DMS153 treated with DMSO at 0.1 percent for 48 hours (cell line): ENCODE measurements around the gene PLP2.
"Not testable (repeated sequence)": the region's sequence is repeated elsewhere in the genome, so short reads cannot be mapped to it uniquely, and the experiment has no call there.

Source experiments
- DNase-seq: peaks from one replicate; lab custom pipeline; 2025; ENCODE audit not compliant: unreplicated experiment; lab: John Stamatoyannopoulos, UW

Gene PLP2, protein sequence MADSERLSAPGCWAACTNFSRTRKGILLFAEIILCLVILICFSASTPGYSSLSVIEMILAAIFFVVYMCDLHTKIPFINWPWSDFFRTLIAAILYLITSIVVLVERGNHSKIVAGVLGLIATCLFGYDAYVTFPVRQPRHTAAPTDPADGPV

DNA sequence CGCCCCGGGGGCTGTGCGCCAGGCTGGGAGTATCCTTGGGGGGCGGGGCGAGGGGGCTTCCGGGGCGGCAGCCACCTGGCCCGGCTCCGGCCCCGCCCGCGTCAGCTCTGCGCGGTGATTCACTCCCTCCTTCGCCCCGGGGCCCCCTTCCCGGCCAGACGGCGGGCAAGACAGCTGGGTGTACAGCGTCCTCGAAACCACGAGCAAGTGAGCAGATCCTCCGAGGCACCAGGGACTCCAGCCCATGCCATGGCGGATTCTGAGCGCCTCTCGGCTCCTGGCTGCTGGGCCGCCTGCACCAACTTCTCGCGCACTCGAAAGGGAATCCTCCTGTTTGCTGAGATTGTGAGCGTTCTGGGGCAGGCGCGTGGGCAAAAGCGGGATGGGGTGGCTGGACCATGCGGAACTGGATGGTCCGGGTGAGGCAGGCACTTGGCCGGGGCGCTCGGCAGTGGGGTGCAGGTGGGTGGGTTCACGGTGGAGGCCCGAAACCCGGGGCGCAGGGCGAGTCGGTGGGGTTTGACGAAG is at the start of gene PLP2:
Gene PLP2, plus strand, starts transcription at position 147 of the 528 bp plus-strand sequence. Its CDS starts 103 bp downstream, at position 250.
- DNase-seq: no peak

DNA sequence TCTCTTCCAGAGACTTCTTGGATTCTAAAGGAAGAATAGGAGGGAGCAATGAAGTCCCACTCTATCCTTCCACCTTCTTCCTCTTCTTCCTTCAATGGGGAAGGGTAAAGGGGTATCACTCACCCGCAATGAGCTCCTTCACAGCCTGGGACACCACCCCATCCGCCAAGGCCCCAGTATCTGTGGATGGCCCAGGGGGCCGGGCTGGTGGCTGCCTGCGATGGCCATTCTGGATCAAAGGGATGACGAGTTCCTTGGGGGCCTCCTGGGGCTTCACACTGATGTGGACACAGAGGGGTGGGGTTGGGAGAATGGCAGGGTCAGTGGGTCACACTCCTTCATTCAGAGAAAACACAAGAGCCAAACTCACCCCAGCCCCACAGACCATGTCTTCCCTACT is 49.2 kb upstream of the PLP2 start:
- DNase-seq: no peak

- not testable (repeated sequence) for DNase-seq
Observed at GRCh38 chrX:49127742-49128258, 43.9 kb upstream of the PLP2 start.

DNA sequence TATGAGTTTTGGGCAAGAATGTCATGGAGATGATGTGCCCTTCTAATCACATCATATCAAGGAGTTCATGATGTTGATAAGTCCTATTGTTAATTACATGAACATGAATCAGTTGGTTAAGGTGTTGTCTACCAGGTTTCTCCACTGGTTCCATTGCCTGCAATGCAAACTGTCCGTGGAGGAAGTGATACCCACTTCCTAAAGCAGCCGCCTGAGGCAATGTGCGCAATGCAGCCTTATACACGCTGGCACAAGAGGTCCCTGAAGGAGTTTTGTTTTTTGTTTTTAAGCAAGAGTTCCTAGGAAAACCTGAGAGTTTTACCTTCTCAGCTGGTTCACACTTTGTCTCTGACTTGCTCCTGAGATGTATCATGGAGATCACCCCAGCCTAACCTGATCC is 42.3 kb upstream of the PLP2 start:
- no peak for DNase-seq

DNA sequence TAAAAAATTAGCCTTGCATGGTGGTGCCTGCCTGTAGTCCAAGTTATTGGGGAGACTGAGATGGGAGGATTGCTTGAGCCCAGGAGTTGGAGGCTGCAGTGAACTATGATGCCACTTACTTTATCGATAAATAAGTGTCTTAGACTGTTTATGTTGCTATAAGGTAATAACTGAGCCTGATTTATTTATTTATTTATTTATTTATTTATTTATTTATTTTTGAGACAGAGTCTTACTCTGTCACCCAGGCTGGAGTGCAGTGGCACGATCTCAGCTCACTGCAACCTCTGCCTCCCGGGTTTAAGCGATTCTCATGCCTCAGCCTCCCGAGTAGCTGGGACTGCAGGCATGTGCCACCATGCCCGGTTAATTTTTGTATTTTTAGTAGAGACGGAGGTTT is 39.4 kb upstream of the PLP2 start:
- not testable (repeated sequence) for DNase-seq

DNA sequence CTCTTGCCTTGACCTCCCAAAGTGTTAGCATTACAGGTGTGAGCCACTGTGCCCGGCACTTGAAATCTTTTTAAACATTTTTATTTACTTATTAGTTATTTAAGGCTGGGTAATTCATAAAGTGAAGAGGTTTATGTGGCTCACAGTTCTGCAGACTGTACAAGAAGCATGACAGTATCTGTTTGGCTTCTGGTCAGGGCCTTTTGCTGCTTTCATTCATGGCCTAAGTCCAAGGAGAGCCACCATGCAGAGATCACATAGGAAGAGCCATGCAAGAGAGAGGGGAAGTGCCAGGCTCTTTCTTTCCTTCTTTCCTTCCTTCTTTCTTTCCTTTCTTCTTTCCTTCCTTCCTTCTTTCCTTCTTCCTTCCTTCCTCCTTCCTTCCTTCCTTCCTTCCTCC is 37.9 kb upstream of the PLP2 start:
- no peak for DNase-seq

DNA sequence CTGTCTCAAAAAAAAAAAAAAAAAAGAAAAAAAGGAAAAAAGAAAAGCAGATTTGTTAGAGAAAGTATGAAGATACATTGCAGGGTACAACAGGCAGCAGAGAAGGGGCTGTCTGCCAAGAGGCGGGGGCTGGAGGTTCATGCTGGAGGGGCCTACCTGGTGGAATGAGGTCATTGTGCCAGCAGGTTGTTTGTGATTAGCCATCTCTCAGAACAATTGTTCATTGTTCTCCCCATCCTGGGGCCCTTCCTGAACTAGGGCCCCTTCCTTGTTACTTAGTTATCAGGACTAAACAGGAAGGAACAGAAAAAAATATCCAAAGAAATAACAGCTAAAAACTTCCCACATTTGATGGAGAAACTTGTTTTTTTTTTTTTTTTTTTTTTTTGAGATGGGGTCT is 34.2 kb upstream of the PLP2 start:
- DNase-seq: no peak

GRCh38 chrX:49139713-49140112 is 32.0 kb upstream of the PLP2 start:
- DNase-seq: no peak

- not testable (repeated sequence) for DNase-seq
Observed at GRCh38 chrX:49142264-49142663, 29.4 kb upstream of the PLP2 start.

- DNase-seq: not testable (repeated sequence)
Observed at GRCh38 chrX:49143154-49143553, 28.5 kb upstream of the PLP2 start.

DNA sequence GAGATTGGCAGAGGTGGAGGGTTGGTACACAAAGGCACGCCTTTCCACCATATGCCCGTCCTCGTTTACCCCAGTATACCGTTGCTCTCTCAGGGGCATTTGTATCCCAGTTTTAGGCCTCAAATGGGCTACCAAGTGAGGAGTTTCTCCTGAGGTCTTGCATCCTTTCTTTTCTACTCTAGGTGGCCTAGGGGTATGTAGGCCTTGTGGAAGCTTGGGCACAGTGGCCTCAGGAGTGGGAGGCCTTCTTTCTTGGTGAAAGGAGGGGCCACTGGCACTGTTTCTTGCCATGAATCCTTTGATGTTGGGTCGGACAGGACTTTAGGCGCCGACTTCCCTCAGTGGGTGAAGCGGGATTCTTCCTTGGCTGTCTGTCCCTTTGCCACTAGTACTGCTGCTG is 24.4 kb upstream of the PLP2 start:
- no peak for DNase-seq

- DNase-seq: no peak
Observed at GRCh38 chrX:49147936-49148335, 23.8 kb upstream of the PLP2 start.

DNA sequence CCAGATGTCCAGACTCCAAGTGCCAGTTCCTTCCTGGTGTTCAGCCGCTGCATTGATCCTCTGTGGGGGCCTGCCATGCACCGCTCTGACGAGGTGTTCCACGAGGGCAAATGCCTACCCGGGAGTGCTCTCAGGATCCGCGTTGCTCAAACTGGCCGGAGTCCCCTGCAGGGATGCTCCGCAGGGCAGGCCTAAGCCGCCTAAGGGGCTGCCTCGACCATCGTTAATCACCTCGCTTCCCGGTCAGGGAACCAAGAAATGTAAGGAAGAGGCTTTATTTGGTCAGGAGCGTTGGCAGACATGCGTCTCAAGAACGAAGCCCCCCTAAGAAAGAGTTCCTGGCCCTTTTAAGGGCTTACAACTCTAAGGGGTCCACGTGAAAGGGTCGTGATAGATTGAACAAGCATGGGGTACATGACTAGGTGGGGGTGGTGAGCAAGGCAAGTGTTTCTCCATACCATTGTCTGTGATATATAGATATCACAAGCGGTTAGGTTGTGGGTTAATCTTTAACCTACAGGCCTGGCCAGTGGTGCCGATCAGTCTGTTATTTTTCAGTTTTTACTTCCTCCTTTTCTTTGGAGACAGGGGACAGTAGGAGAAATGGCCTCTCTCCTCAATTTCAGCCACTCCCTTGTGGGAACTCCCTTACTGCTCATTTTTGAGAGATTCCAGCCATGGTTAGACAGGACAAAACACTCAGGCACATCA is 23.2 kb upstream of the PLP2 start:
- DNase-seq: not testable (repeated sequence)

- not testable (repeated sequence) for DNase-seq
Observed at GRCh38 chrX:49149291-49149690, 22.4 kb upstream of the PLP2 start.

DNA sequence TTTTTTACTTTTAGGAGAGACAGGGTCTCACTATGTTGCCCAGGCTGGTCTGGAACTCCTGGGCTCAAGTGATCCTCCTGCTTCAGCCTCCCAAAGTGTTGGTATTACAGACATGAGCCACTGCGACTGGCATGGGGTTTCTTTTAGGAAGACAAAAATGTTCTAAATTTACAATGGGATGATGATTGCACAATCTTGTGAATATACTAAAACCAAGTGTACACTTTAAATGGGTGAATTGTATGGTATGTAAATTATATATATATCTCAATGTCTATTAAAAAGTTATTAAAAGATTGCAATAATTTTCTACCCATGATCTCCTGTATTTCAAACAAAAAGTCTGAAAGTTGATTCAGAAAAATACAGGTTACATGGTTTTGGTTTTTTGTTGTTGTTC is 18.2 kb upstream of the PLP2 start:
- no peak for DNase-seq

GRCh38 chrX:49155243-49155899 is 16.3 kb upstream of the PLP2 start:
- peak; percentile 8 for DNase-seq

DNA sequence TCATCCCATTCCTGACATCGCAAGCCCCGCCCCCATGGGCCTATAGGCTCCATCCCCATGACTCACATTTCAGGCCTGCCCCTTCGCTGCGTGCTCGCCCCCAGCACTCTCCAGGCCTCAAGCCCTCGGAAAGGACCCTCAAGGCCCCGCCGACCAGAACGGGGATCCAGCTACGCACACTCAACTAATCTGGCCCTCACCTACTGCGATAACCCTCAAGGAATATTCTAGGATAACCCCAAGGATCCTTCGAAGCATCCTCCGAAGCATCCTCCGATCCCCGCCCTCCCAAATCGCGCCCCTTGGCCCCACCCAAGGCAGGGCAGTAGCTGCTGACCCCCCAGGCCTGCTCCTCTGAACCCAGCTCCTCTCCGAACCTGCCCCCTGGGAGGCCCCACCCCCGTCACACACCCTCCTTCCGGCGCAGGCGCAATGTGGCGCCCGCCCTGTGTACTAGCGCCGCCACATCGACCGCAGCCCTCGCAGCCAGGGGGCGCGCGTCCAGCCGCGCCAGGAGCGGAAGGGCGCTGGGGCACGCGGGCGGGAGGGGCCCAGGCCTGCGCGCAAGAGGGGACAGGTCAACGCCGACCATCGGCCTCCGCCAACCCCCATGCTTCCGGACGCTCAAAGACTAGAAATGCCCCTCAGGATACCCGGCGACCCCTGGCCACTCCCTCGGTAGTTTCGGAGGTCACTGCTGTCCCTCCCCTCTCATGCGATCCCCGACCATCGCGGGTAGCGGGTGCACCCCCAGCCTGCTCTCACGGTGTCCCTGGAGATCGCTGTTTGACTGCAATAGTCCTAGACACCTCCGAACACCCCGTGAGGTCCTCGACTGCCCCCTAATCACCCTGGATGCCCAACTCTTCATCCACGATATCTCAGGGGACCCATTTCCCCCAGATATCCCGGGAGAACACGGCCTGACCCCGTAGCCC is 15.5 kb upstream of the PLP2 start:
- DNase-seq: peak; percentile 29

- DNase-seq: no peak
Observed at GRCh38 chrX:49157194-49157593, 14.5 kb upstream of the PLP2 start.

DNA sequence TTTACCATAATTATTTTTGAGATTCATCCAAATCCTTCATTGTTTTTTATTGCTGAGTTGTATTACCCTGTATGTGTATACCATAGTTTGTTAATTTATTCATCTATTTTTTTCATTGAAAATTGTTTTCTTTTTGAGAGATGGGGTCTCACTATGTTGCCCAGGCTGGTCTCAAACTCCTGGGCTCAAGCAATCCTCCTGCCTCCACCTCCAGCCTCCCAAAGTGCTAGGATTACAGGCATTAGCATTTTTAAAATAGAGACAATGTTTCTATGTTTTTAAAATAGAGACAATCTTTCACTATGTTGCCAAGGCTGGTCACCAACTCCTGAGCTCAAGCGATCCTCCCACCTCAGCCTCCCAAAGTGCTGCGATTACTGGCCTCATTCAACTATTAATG is 10.8 kb upstream of the PLP2 start:
- DNase-seq: no peak

GRCh38 chrX:49161632-49162031 is 10.1 kb upstream of the PLP2 start:
- no peak for DNase-seq

DNA sequence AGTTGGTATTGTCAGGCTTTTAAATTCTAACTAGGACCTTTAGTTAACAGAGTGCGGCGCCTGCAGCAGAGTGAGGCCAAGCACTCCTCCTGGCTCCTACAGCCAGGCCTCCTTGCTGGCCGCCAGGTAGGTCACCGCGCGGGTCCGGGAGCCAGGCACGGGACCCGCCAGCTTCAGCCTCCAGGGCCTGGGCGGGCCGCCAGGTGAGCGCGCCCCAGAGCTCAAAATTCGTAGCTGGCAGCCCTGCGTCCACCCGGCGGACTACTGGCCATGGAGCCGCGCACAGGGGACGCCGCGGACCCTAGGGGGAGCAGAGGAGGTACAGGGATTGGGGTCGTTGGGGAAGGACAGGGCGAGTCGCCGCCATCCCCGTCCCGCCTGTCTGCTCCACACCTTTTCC is 9.1 kb upstream of the PLP2 start, which contains the start of gene MAGIX:
Gene MAGIX, plus strand, starts transcription at position 139 of the 400 bp plus-strand sequence. Its CDS starts 132 bp downstream, at position 271.
- DNase-seq: no peak
